HG03025 (cell line): Measurements from ENCODE around the gene TFB1M.

Experiments
- ATAC-seq: cut with Tn5 transposase; IDR thresholded peaks from one replicate; pipeline ENCODE4 v1.9.1; 2021; ENCODE audit warnings: mild to moderate bottlenecking, moderate library complexity; ENCODE audit not compliant: unreplicated experiment, low FRiP score

Gene TFB1M

GRCh38 chr6:155267411-155267810 lies 46.9 kb downstream of the TFB1M start:
- ATAC-seq: no peak

DNA sequence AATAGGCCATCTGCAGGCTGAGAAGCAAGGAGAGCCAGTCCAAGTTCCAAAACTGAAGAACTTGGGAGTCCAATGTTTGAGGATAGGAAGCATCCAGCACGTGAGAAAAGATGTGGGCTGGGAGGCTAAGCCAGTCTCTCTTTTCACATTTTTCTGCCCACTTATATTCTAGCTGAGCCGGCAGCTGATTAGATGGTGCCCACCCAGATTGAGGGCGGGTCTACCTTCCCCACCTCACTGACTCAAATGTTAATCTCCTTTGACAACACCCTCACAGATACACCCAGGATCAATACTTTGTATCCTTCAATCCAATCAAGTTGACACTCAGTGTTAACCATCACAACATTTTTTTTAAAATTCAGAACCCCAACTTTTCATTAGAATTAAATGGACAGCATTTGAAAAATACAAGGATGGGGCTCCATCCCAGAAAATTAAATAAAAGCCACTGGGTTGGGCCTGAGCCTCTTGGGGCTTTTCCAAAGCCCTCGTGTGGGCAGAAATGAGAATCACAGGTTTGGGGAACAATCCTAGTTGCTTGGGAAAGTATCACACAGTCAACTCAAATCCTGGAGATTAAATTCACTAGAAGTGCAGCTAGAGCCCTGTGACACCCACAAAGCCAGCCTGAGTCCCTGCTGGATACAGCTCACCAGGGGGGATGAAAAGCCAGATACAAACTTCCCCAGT lies 48.3 kb downstream of the TFB1M start:
- no peak for ATAC-seq

DNA sequence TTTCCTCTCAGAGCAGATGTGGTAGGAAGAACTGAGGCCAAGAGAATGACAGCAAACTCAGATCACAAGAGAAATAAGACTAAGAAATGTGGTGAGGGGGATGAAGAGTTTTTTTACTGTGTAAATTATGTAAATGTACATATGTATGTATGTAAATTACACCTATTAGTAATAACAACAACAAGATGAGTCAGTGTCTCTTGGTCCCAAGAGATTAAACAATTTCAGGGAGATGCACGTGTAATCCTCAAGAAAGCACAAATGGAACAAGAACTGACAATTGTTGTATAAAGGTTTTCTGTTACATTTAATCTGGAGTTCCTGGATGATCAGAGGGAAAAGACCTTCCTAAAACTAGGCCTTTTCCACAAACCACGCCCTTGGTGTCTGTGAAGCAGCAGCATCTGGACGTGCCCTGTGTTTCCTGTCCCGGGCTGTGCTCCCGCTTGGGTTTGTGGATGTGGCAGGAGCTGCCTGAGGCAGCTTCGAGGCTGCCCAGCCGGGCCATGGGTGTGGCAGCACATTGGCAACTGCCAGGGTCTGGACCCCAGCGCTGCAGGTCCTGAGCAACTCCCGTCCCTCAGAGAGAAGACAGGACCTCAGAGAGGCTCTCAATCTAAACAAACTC lies 49.5 kb downstream of the TFB1M start:
- ATAC-seq: no peak

DNA sequence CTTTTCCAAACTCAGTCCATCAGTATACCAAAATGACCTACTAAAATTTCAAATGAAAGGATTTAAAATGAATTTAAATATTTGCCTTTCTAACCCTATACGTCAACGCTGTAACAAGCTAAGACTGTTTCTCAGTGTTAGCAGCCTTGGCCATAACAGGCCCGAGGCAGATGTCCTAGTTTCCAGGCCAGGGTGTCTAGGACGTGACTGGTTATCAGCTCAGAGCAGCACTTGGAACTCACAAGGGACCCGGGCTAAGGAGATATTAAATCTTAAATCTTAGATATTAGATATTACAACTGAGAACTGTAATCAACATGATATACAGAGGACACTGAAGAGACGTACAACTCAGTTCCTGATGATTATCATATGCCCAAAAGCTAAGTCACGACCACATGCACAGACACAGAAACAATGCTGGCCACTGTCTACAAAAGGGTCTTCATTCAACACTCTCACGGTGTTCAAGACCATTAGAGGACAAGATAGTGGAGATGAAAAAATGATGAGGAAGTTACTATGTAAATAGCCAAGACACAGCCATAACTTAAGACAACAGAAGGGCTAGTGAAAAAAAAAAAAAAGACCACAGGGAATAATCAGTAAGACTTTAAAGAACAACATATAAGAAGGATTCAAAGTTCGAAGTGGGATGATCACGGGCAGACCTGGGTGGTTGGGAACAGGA lies 50.8 kb downstream of the TFB1M start, which contains the start of gene CLDN20:
CLDN20 (plus strand) TSS at position 641 of the 691 bp plus-strand sequence. CDS start 11,707 bp downstream, outside the sequence.
- ATAC-seq: no peak

DNA sequence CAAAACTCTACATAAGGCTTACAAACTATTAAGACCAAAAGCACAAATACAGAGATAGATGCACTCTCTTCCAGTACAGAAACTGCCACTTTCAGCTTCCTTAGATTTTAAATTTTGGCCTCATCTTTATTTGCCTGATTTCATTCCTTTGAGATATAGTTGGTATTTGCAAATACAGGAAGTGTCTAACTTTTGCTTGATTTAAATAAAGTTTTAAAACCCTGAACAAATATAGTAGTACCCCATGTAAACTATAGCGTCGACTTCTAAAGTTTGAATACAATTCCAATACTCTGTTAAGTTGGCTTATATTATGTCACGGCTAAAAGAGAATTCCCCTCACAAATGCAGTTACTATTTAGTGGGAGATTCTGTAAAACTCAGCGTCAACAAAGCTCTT lies 51.6 kb downstream of the TFB1M start:
- no peak for ATAC-seq

DNA sequence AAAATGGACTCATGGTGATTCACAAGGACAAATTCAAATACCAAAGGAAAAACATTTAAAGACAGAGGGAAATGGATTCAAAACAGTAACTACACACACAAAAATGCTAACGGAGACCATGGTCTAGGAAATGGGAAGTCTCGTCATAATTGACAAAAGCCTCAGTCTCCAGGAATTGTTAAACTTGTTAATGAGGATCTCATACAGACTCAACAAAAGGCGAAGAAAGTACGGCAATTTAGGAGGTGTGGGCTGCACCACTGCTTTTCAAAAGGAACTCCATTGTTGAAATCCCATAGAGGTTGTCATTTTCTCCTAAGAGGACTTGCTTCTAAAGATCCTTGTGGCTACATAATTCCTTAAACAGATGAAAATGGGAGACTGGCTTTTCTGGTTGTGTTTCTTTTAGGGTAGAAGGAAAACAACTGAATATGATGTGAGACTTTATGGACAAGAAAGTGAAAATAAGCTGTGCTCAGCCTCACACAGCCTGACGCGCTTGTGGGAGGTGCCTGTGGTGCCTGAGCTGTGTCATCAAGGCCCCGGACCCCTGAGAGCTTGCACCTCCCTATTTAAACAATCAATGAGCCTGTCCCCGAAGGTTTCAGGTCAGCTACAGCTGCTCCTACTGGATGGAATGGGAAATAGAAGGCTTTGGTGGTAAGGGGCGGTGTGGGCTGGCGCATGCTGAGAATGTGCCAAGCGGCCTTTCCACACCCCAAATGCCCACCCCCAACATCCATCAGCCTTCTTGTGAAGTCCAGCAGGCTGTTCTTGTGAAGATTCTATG lies 53.0 kb downstream of the TFB1M start:
- no peak for ATAC-seq

DNA sequence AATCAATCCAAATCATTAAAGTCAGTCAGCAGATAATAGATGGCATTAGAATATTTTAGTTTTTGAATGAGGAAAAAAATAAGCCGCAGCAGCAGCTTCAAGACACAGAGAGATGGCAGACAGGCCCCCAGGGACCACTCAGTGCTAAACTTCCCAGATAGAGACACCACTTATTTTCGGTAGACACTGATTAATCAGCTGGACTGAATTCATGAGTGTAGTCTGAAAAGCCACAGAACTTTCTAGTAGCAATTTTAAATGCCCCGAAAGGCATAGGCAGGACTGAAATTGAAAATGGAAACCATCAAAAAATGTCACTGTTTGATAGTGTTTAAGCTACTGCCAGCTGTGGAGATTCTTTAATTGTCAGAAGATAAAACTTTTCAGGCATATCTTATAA lies 53.6 kb downstream of the TFB1M start:
- ATAC-seq: peak; percentile 63

- no peak for ATAC-seq
Measured at GRCh38 chr6:155259897-155260296, 54.4 kb downstream of the TFB1M start.

DNA sequence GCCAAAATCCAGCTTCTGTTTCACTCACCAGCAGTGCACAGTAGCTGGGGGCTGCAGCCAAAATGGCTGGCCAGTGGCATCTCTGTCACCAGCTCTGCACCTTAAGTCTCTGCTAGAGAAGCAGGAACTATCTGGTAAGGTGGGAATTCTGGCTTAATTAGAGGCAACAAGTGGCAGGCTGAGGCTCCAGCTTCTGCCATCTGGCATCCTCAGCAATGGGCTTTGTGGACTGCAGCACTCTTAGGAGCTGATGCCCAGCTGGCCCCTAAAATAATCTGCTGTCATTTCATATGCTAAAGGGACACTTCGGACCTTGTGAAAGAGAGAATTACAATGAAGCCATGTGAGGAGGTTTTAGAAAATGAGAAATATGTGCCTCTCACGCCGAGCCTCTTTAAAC lies 55.1 kb downstream of the TFB1M start:
- ATAC-seq: no peak

GRCh38 chr6:155257796-155258195 lies 56.5 kb downstream of the TFB1M start:
- ATAC-seq: no peak

- ATAC-seq: no peak
Measured at GRCh38 chr6:155256122-155256795, 58.0 kb downstream of the TFB1M start.

DNA sequence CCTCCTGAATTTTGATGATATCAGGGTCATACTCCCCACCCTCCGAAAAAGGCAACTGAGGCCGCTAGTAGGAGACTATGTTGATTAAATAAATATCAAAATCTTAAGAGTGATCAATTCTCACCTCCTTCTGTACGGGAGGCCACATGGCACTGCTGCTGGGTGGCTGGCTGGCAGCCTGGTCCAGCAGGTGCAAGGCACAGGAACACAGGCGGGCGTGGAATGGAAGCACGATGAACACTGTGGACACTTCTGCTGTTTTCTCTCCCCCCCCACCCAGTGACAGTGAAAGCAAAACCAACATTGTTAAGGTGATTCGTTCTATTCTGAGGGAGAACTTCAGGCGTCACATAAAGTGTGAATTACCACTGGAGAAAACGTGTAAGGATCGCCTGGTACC lies 60.1 kb downstream of the TFB1M start:
- ATAC-seq: no peak

GRCh38 chr6:155253337-155253736 lies 60.9 kb downstream of the TFB1M start:
- no peak for ATAC-seq

GRCh38 chr6:155252581-155252980 lies 61.7 kb downstream of the TFB1M start:
- ATAC-seq: no peak

GRCh38 chr6:155250701-155251381 lies 63.4 kb downstream of the TFB1M start:
- no peak for ATAC-seq

GRCh38 chr6:155248008-155249001 lies 66.0 kb downstream of the TFB1M start:
- no peak for ATAC-seq

DNA sequence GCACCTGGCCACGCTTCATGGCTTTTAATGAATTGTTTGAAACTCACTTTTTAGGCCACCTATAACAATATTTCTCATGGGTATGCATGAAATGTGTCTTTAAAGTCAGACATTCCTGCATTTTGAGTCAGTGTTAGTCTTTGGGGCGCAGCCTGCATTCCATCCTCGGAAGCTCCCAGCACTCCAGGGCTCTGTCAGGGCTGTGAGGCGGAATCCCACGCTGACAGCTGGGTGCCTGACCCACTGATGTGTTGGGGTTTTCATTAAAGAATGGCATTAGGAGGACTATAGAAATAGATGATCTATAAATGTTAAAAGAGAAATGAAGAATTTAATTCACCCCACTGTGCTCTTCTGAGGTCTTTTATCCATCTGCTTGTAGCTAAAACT lies 66.7 kb downstream of the TFB1M start:
- no peak for ATAC-seq

DNA sequence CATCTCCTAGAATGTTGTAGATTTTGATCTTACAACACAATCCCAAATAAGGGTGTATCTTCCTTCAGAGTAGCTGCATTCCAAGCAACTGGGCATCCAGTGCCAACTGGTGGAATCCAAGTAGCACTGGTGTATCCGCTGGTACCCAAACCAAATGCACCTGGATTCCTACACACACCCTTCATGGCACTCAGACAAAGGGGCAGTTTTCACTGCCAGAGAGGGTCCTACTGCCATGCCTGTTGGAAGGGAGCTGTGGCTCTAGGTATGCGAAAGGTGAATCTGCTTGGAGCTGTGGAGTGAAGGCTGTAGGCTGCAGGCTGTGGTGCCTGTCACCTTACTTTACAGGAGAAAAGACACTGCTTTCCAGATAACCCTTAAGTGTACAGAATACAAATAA lies 67.5 kb downstream of the TFB1M start:
- no peak for ATAC-seq

DNA sequence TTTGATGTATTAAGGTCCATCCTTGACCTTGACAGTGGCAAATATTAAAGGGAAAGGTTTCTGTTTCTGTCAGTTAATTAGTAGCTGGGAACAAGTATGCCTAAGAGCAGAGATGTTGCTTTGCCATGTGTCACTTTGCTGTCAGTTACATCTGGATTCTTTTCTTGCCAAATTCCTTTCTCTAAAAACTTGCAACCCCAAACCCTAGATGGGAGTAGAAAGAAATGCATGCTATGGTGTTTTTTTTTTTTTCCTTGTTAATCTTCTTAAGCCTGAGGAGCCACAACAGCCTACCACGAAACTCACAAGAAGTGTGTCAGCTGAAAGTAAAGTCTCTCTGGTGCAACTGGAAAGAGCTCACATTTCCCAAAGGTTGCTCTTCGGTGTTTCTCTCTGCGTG lies 68.5 kb downstream of the TFB1M start:
- ATAC-seq: no peak
